ENCODE data around the gene MYO1D. TPM values are rescaled to one million over a fixed set of nuclear protein-coding genes. Genes with fewer than 3 reads are reported as not detected.

The MYO1D gene
- total RNA-seq, 3 donors from 2014 or later = 166 to 495 (median 256) TPM

GRCh38 chr17:32658470-32659418 is 218.2 kb downstream of the MYO1D start:
- peaks cover under 1% of the 10 kb centered on the region for H3K36me3 ChIP-seq (ENCODE audit: low read depth)
- DNase-seq = no peak
- H3K9me3 ChIP-seq = no peaks in the 10 kb centered on the region
- no peak for ATAC-seq
- H3K4me3 ChIP-seq = no peak overlapping the region
- intact Hi-C loops (cut with DNase I, micrococcal nuclease) = no loop called here
- no peaks in the 10 kb centered on the region for H3K4me1 ChIP-seq (ENCODE audit: low read depth)
- no peak for TF ChIP-seq CTCF (IDR thresholded peaks at IDR 0.05)

- ATAC-seq (no peak), DNase-seq (no peak)
- intact Hi-C loops (cut with DNase I, micrococcal nuclease) = no loop called here
- H3K9me3 ChIP-seq = no peaks in the 10 kb centered on the region
- H3K4me3 ChIP-seq = no peak overlapping the region
- TF ChIP-seq CTCF (IDR thresholded peaks at IDR 0.05) = no peak
- H3K36me3 ChIP-seq (ENCODE audit: low read depth) = peaks cover 6% of the 10 kb centered on the region
- no peaks in the 10 kb centered on the region for H3K4me1 ChIP-seq (ENCODE audit: low read depth)
Observed at GRCh38 chr17:32656886-32657285, 220.0 kb downstream of the MYO1D start.

- TF ChIP-seq CTCF (IDR thresholded peaks at IDR 0.05) = no peak
- no peaks in the 10 kb centered on the region for H3K4me1 ChIP-seq (ENCODE audit: low read depth)
- intact Hi-C loops (cut with DNase I, micrococcal nuclease) = no loop called here
- H3K9me3 ChIP-seq = no peaks in the 10 kb centered on the region
- no peak overlapping the region for H3K4me3 ChIP-seq
- no peak for ATAC-seq
- peaks cover 6% of the 10 kb centered on the region for H3K36me3 ChIP-seq (ENCODE audit: low read depth)
- DNase-seq = no peak
Observed at GRCh38 chr17:32654324-32654723, 222.6 kb downstream of the MYO1D start.

- intact Hi-C loops (cut with DNase I, micrococcal nuclease) = no loop called here
- H3K4me1 ChIP-seq (ENCODE audit: low read depth) = no peaks in the 10 kb centered on the region
- no peak for DNase-seq
- no peak for ATAC-seq
- H3K36me3 ChIP-seq (ENCODE audit: low read depth) = peaks cover 6% of the 10 kb centered on the region
- no peak for TF ChIP-seq CTCF (IDR thresholded peaks at IDR 0.05)
- no peaks in the 10 kb centered on the region for H3K9me3 ChIP-seq
- no peak overlapping the region for H3K4me3 ChIP-seq
Observed at GRCh38 chr17:32651084-32651483, 225.8 kb downstream of the MYO1D start.

- ATAC-seq = no peak
- intact Hi-C loops (cut with DNase I, micrococcal nuclease) = no loop called here
- no peak overlapping the region for H3K4me3 ChIP-seq
- no peak for DNase-seq
- no peaks in the 10 kb centered on the region for H3K9me3 ChIP-seq
- TF ChIP-seq CTCF (IDR thresholded peaks at IDR 0.05) = no peak
- no peaks in the 10 kb centered on the region for H3K4me1 ChIP-seq (ENCODE audit: low read depth)
- H3K36me3 ChIP-seq (ENCODE audit: low read depth) = peaks cover 2% of the 10 kb centered on the region
Observed at GRCh38 chr17:32648450-32648849, 228.5 kb downstream of the MYO1D start.
